Heart left ventricle (tissue), 13 donors: ENCODE results near the gene ZBTB39.

Experiments used
- POLR2A ChIP-seq, 2 donors: fragments of 450-650 bp; IDR thresholded peaks; one replicate each; pipeline ENCODE4 v1.6.1; 2017; ENCODE audit warnings: antibody characterized with exemption in 2 of 2, mild to moderate bottlenecking in 2 of 2, moderate library complexity in 2 of 2
- TF ChIP-seq, protein P1 (sequence below), 12 donors: fragments of 200-600 bp; sonication (generic) in 4 of 12; IDR thresholded peaks; one replicate each; pipeline versions ENCODE4 v1.5.0 to v1.8.0; 2018 to 2022; ENCODE audit warnings: antibody characterized with exemption in 12 of 12, mild to moderate bottlenecking in 5 of 12
- donor health status: ischemic (EF 13 %, LVEDD 7.1; RV severe dilation, severe dysfunction).
- donor health status: DM: no; HTN: yes; CAD: no.
- donor health status: DM: no; HTN: no; CAD: no.
- donor health status: ischemic (EF 25% LVEDD 6.9; RV normal size, moderate dysfunction).
- donor health status: ischemic (EF 25% LVEDD 5.7; RV mildly dilated, moderate dysfunction).
- donor health status: ischemic (EF 35%, LVEDD 5.7; RV mildly dilated, moderate dysfunction).
- donor health status: nonischemic (EF 11% LVEDD 7.7; RV severe dilation, severe dysfunction).
- donor health status: DM: yes; HTN: yes; CAD: no.
- donor health status: PGD.
- donor health status: ischemic (EF 29% LVEDD 5.4; RV normal size, mild dysfunction).
- donor health status: nonischemic (EF 23%, LVEDD 6.1; RV moderate dilation, normal function).

DNA sequence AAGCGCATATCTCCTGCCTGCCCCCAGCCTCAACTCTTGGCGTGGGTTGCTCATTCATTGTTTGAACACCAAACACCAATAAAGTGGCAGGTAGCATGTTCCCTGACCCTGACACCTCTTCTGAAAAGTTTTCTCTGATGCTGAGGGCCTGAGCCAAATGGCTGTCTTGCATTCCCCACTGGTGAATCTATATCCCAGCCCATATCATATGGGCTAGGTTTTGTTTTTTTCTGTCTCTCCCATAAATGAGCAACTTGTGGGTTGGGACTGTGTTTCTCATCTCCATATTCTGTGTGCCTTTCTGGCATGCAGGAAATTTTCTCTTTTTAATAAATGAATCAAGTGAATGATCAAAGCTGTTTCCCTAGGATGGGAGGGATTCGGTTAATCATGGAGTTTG, 38.5 kb upstream of the ZBTB39 start:
- TF ChIP-seq, protein P1, sequence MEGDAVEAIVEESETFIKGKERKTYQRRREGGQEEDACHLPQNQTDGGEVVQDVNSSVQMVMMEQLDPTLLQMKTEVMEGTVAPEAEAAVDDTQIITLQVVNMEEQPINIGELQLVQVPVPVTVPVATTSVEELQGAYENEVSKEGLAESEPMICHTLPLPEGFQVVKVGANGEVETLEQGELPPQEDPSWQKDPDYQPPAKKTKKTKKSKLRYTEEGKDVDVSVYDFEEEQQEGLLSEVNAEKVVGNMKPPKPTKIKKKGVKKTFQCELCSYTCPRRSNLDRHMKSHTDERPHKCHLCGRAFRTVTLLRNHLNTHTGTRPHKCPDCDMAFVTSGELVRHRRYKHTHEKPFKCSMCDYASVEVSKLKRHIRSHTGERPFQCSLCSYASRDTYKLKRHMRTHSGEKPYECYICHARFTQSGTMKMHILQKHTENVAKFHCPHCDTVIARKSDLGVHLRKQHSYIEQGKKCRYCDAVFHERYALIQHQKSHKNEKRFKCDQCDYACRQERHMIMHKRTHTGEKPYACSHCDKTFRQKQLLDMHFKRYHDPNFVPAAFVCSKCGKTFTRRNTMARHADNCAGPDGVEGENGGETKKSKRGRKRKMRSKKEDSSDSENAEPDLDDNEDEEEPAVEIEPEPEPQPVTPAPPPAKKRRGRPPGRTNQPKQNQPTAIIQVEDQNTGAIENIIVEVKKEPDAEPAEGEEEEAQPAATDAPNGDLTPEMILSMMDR (IDR thresholded peaks at IDR 0.05) = no peak
- no peak for TF ChIP-seq POLR2A (IDR thresholded peaks at IDR 0.05)
